ENCODE measurements around the gene FBXO47.

GRCh38 chr17:38908676-38909181, 58.5 kb downstream of the FBXO47 start:
- TF ChIP-seq CTCF (IDR thresholded peaks at IDR 0.05) (no peak), POLR2A (IDR thresholded peaks at IDR 0.05) (no peak)

Data from testis (tissue), 2 donors.